Breast epithelium (tissue), 3 donors: ENCODE data around the gene VENTX.

ENCODE experiments used
- POLR2A ChIP-seq: fragments of 450-650 bp; IDR thresholded peaks from one replicate; pipeline ENCODE4 v1.6.1; 2016; ENCODE audit warnings: antibody characterized with exemption, mild to moderate bottlenecking, moderate library complexity
- POLR2AphosphoS5 ChIP-seq, 3 donors: sonication (generic); formaldehyde crosslinking; IDR thresholded peaks; one replicate each; pipeline ENCODE4 v1.6.1; 2017; ENCODE audit warnings: antibody characterized with exemption in 3 of 3
- TF ChIP-seq, protein P1 (sequence below), 3 donors: fragments of 450-650 bp; IDR thresholded peaks; one replicate each; pipeline ENCODE4 v1.5.1; 2016 to 2017; ENCODE audit warnings: antibody characterized with exemption in 3 of 3, mild to moderate bottlenecking in 3 of 3, moderate library complexity in 3 of 3

DNA sequence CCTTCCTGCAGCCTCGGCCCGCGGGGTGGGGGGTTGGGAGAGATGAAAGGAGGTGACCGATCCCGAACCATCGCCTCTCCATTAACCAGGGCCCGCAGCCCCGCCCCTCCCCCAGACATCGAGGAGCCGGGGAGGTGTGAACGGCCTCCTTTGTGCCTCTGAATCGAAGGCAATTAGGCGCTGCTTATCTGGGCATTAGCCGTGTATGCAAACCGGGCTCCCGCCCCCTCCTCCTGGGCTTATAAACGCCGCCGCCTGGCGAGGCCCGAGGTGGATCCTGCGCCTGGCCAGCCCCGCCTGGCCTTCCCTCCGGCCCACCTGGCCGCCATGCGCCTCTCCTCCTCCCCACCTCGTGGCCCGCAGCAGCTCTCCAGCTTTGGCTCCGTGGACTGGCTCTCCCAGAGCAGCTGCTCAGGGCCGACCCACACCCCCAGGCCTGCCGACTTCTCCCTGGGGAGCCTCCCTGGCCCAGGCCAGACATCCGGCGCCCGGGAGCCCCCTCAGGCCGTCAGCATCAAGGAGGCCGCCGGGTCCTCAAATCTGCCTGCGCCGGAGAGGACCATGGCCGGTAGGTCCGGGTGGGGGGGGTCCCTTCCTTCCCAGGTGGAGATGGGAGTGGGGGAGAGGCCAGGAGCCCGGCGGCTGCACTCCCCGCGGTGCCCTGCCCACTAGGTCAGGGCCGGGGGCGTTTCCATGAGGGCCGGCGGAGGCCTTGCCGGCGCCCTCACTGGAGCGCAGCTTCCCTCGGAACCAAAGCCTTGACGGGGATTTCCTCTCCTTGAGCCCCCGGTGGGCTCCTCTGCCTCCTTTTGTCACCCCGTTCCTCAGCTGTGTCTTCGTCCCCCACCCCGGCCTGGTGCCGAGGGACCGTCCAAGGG is at the start of gene VENTX:
- TF ChIP-seq POLR2A: no peak
- TF ChIP-seq, protein P1, sequence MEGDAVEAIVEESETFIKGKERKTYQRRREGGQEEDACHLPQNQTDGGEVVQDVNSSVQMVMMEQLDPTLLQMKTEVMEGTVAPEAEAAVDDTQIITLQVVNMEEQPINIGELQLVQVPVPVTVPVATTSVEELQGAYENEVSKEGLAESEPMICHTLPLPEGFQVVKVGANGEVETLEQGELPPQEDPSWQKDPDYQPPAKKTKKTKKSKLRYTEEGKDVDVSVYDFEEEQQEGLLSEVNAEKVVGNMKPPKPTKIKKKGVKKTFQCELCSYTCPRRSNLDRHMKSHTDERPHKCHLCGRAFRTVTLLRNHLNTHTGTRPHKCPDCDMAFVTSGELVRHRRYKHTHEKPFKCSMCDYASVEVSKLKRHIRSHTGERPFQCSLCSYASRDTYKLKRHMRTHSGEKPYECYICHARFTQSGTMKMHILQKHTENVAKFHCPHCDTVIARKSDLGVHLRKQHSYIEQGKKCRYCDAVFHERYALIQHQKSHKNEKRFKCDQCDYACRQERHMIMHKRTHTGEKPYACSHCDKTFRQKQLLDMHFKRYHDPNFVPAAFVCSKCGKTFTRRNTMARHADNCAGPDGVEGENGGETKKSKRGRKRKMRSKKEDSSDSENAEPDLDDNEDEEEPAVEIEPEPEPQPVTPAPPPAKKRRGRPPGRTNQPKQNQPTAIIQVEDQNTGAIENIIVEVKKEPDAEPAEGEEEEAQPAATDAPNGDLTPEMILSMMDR (IDR thresholded peaks at IDR 0.05): no peak
- TF ChIP-seq POLR2AphosphoS5 (IDR thresholded peaks at IDR 0.05): no peak
